ENCODE results near the gene UTP4.

- TF ChIP-seq POLR2AphosphoS5 (IDR thresholded peaks at IDR 0.05; ENCODE audit: low read depth, low read length) (no peak), CTCF (IDR thresholded peaks at IDR 0.05 in 2 of 3, conservative IDR thresholded peaks at IDR 0.05 in 1 of 3; ENCODE audit: borderline replicate concordance in 1 of 3, insufficient read depth in 1 of 3, low read depth in 2 of 3, low read length in 2 of 3) (no peak), EZH2 (IDR thresholded peaks at IDR 0.05) (no peak), ZBTB33 (IDR thresholded peaks at IDR 0.05; ENCODE audit: extremely low read depth, insufficient replicate concordance, low read length) (no peak), YY1 (IDR thresholded peaks at IDR 0.05; ENCODE audit: extremely low read depth, insufficient replicate concordance, low read depth, low read length) (no peak), MAX (IDR thresholded peaks at IDR 0.05) (no peak), ZNF274 (IDR thresholded peaks at IDR 0.05; ENCODE audit: low read depth, low read length) (no peak), CBX3 (IDR thresholded peaks at IDR 0.05; ENCODE audit: low read depth) (no peak), RAD21 (IDR thresholded peaks at IDR 0.05; ENCODE audit: low read depth) (no peak), POLR2A (IDR thresholded peaks at IDR 0.05; ENCODE audit: borderline replicate concordance, extremely low read depth, insufficient read depth, insufficient read length) (no peak), REST (IDR thresholded peaks at IDR 0.05; ENCODE audit: low read depth) (no peak), ZFX (IDR thresholded peaks at IDR 0.05) (no peak), CEBPB (IDR thresholded peaks at IDR 0.05; ENCODE audit: low read depth) (no peak), JUND (IDR thresholded peaks at IDR 0.05) (no peak)
These were observed 47.3 kb upstream of the UTP4 start for GRCh38 chr16:69085032-69085695.

Data from HCT116 (cell line).